Renal cortex interstitium (tissue), 11 donors: ENCODE data around the gene MDGA2. TPM values are rescaled to one million over a fixed set of nuclear protein-coding genes. Genes with fewer than 3 reads are reported as not detected.
"Not testable (repeated sequence)": the region's sequence is repeated elsewhere in the genome, so short reads cannot be mapped to it uniquely, and the experiment has no call there.

Source experiments
- DNase-seq, 11 donors: peaks; one replicate each; pipeline ENCODE4 v3.0.0-alpha.2; 2013; ENCODE audit warnings: low read depth in 9 of 11, low spot score in 4 of 11; ENCODE audit errors: extremely low read depth in 1 of 11
- polyA plus RNA-seq, 3 donors: library from polyadenylated mRNA; unstranded; fragments of 120-200 nt; gene quantifications; one replicate each; pipeline ENCODE4 v1.2.1, GENCODE V29; 2013; ENCODE audit not compliant: insufficient read length in 3 of 3

MDGA2 gene
- polyA plus RNA-seq, 3 donors: 2.0 to 2.9 (median 2.3) TPM

DNA sequence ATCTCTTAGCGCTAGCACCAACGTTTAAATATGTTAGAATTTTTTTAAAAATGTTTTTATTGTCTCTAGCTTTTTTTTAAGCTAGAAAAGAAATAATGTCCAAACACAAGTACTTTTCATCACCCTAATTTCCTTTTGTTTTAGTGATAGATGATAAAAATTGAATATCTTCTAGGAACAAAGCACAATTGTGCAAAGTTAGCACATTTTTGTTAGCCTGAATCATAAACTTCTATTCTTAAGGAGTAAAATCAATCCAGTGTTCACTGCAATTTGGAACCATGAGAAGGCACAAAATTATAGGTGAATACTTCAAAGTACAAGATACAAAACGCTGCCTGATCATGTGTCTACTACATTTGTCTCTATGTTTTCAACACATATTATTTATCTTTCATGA lies 615.4 kb downstream of the MDGA2 start:
- DNase-seq: no peak

DNA sequence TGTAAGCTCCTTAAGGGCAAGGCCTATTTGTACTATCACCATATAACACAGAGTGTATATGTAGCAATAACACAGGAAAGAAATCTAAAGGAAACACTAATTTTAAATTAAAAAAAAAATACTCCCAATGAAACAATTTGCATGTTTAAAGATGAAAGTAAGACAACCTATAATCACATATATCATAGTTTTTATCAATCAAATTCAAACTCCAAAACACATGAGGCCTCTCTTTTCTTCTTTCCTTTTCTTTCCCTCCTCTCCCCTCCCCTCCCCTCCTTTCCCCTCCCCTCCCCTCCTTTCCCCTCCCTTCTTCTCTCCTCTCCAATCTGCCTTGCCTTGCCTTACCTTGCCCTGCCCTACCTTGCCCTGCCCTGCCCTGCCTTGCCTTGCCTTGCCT lies 618.0 kb downstream of the MDGA2 start:
- DNase-seq: no peak

DNA sequence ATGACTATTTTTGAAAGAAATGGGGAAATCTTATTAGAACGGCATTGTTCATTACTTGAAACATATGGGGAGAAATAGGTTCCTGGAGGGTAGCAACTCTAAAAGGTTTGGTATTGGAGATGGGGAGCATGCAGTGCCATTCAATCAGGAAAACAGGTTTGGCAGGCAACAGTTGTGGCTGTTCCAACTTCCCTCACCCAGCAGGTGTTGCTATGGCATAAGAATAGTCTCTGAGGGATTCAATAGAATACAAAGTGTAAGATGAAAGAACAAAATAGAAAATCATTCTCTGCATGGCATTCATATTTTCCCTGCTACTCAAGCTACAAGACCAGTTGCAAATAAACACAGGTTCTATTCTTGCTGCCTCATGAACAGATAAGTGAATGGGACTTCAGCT lies 630.6 kb downstream of the MDGA2 start:
- DNase-seq: peak in 10 of 11 donors; percentile 4 to 21 (median 13)

DNA sequence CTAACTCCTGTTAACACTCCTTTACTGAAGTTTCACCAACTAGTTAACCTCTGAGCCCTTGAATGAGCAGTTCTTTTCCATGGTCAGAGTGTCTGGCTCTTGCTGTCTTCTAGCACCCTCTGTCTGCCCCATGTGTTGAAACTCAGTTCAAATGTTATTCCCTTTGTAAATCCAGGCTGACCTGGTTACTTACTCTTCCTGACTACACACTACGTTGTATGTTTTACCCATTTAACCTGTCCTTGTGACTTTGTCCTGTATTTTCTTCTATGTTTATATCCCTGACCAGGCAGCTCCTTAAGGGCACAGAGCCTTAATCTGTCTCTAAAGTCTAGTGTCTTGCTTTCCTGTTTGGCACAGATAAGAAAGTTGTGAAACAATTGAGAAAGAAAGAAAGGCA lies 634.9 kb downstream of the MDGA2 start:
- peak; percentile 4 to 36 (median 22) for DNase-seq

DNA sequence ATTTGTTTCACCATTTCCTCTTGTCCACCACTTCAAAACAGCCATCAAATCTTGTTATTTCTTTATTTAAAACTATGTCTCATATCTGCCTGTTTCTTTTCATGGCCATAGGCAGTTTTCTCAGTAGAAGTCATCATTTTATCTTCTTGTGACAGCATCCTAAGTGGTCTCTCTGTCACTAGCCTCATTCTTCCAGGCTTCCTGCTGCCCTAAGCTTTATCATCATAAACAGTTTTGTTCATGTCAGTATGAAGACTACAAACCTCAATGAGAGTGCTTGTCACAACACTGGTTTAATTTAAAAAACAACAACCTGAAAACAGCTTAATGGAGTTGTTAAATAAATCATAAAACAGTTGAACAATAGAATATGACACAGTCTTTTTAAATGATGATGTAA lies 636.1 kb downstream of the MDGA2 start:
- no peak for DNase-seq

DNA sequence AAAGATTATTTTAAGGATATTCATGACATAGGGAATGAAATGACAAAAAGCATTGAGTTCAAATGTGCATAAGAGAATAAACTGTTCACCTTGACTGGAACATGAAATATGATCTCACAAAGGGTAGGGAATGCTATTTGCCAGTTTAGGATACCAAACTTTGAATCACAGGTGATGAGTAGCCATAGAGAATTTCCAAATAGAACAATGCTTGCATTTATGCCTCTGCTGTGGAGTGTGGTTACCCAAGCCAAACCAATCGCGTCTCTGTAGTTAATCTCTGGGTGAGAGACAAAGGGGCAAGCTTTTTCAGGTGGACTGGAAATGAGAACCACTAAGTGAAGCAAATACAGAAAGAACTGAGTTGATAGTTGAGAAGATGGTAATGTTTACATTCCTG lies 652.7 kb downstream of the MDGA2 start:
- no peak for DNase-seq

DNA sequence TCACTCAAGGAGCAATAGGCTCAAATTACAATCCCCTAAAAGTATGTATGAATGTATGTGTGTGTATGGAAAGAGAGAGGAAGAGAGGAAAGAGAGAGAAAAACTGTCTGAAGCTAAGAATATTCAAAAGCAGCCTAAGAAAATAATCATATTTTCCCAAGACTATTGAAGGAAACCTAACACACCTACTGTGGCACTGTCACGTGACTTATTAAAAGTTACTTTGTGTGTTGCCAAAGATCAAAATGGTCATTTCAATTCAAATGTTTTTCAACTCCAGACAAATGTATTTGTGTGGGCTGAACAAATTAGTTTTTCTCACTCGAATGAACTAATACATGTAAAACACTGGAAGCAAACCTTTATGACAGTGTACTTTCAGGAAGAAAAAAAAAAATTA lies 654.9 kb downstream of the MDGA2 start:
- DNase-seq: no peak

DNA sequence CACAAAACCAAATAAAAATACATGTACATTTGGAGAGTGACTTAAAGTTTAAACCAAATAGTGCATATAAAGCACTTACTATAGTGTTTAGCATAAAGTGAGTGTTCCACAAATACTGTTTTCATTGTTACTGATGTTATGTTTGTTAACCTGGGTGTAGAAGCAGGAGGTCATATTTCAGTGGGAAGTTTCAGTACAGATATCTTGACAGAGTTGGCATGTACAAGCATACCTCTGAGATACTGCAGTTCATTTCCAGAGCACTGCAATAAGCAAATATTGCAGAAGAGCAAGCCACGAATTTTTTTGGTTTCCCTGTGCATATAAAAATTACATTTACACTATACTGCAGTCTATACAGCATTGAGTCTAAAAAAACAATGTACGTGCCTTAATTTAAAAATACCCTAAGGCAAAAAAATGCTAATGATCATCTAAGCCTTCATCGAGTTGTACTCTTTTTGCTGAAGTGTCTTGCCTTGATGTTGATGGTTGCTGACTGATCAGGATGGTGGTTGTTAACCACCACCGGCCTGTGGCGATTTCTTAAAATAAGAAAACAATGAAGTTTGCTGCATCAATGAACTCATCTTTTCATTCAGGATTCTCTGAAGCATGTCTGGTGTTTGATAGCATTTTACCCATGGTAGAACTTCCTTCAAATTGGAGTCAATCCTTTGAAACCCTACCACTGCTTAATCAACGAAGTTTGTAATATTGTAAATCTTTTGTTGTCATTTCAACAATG lies 662.7 kb downstream of the MDGA2 start:
- no peak for DNase-seq

DNA sequence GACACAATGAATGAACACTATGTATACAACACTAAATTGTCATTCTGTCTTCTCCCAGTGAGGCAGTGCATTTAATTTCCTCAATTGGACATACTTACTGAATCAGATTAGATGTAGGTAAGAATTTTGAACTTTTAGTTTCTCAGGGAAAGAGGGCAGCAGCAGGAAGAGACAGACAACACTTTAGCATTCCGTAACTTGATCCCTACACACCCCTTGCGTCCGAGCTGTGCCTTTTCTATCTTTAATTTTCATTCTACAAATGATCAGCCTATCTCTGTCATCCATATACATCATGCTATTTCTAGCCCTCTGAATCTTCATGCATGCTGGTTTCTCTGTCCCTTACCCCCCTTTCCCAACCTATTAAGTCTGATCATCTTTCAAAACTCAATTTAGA lies 665.8 kb downstream of the MDGA2 start:
- DNase-seq: no peak

DNA sequence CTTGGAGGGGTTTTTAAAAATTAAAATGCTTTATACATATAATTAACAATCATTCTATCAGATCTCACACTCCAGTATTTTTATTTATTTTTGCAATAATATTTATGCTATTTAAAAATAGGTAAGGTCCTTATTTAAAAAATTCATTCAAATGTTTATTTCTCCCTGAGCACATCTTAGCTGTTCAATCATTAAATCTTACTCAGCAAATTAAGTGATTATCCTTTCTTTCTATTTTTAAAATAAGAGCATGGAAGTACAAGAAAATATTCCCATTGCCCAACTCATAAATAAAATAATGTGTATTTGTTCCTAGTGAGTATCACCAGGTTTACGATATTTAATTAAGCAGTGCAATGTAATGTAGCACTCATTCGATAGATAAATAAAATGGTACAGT lies 666.7 kb downstream of the MDGA2 start:
- no peak for DNase-seq

DNA sequence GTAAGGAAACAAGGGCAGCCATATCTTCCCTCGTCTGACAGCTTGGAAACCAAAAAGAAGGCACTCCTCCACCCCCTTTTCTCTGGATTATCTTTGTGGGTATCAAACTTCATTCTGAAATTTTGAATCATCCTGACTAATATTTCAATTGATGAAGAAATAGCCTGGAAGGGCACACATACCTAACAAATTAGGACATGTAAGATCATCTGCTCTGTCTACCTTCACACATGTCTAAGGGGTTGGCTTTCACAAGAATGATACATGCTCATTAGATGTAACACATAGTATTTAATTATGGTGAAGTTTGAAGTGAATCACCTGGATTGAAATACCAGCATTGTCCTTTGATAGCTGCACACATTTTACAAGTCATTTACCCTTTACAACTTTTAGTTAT lies 675.7 kb downstream of the MDGA2 start:
- no peak for DNase-seq

DNA sequence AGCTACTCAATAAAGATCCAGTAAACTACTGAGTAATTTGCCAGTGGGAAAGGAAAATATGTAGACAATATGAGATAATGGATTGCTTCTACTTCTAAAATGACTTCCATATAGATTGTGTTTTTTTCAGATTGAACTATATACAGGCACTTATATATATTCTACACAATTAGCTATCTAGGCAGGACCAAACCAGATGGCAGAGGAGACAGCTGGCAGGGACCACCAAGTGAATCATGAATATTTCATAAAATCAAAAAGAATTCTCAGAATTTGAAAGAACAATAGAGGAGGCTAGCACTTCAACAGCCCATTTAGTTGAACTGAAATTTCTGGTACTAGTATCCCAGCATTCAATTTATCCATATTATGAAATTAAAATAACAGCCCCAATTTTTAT lies 685.8 kb downstream of the MDGA2 start:
- DNase-seq: no peak

DNA sequence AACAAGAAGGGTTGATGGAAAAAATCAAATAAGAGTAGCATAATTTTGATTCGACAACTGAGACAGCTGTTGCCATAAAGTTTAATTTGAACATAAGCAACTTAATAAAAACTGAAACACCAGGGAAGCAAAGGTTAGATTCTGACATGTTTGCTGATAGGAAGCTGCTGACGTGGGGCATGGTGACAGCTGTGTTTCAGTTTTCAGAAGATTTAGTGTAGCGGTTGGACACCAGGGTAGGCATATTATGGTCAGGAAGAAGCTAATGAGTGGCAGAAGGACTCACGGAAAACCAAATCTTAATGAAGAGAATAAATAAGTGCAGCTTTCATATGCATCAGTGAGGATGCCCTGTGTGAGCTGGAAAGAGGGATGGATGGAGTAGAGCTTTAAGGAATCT lies 687.1 kb downstream of the MDGA2 start:
- DNase-seq: no peak

DNA sequence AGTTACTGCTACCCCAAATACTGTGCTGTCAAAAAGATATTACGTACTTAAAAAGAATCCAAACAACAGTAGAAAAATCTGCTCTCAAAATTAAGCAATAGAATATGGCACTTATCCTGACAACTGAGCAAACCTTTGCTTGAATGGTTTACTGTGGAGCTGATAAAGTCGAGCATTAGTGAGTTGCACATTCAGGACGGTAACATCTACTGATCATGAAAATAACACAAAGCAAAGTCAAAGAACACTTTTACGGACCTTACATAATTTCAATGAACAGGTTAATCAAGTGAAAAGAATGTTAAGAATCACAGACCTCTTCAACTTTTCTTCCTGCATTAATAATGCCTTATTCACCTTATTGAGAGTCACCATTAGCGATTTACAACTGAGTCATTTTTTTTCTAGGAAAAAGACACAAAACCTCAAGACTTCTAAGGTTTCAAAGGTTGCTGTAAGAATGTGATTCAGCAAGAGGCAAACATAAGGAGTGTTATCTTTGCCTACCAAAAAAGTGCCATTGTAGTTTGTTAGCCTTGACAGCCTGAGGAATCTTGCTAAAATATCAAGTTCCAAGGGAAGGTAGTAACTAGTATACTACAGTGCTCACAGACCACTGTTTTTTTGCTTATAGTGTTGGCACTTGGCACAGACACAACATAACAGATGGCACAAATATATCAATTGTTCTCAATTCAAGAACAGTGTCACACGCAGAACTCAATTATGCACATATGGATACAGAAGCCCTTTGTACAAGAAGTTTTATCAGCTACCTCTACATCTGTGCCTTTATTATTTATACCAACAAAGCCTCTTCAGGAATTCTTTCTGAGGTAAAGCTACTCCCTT lies 689.6 kb downstream of the MDGA2 start:
- no peak for DNase-seq

DNA sequence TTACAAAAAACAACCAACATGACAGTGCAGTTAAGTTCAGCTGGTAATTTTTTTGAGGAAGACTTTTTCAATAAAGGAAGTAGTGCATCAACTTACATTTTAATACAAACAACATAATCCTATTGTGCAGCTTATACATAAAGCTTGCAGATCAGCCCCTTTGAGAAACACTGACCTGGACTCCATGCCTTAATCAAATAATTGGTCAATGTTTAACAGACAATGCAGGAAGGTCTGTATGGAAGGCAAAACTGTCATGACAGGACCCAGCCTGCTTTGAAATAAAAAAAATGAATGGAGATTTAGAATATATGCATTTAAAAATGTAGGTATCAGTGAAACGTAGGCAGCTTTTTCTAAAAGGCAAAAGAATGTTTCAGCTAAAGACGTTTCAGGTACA lies 702.1 kb downstream of the MDGA2 start:
- no peak for DNase-seq

DNA sequence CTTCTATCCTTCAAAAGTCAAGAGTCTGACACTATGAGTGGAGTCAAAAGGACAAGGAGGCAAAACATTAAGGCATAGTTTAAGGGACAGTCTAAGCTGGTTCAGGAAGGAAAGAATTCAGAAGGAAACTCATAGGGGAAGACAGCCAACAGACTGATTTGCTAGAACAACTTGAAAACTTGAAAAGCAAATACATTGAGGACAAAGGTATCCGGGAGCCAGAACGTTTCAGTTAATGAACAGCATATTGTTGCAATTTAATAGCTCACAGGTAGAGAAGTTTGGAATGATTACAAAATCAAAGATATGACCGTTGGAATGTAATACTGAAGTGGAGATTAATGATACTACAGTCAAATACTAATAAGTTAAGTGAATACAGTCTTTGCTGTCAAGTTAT lies 711.0 kb downstream of the MDGA2 start:
- DNase-seq: no peak

DNA sequence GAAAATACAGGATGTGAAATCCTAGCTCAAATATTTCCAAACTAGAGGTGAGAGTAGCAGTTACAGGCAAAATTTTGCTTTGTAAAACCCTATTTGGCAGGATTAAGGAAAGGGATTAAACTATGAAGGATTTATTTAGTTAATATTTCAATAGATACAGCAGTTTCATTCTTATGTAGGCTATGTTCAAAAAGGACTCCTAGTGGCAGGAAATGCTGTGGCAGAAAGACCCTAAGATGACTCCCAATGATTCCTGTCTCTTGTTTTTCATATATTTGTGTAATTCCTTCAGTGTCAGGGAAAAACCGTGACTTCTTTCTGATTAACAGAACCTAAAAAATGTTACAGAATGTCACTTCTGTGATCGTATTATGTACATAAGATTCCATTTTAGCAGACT lies 724.3 kb downstream of the MDGA2 start:
- no peak for DNase-seq

DNA sequence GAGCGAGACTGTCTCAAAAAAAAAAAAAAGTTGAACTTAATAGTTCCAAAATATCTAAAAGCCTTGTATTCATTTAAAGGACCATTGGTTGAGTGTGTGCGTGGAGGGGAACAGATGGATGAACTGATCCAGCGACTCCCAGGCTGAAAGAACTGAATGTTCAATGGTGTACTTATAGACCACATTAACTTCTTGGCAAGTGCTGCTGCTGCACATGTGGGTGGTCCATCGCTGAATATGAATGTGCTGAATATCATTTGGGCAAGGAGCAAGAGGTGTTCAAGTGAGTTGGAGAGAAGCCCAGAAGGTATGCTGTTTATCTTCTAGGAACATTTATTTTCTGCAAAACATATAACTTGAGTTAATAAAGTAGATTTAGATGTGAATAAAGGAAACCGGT lies 734.8 kb downstream of the MDGA2 start:
- DNase-seq: no peak

DNA sequence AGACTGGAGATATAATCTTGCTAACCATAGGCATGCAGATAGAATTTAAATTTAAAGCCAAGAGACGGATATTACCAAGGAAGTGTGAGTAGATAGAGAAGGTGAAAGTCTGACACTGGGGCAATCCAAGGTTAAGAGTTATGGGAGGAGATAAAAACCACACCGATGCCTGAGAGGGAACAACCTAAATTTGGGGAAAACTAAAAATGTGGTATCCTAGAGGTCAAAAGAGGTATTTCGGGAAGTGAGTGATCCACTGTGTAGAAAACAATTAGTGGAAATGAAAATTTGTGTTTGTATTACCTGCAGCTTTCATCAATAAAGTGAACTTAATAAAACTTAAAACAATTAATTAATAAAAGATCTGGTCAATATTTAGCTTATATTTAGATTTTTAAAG lies 754.9 kb downstream of the MDGA2 start:
- no peak for DNase-seq

DNA sequence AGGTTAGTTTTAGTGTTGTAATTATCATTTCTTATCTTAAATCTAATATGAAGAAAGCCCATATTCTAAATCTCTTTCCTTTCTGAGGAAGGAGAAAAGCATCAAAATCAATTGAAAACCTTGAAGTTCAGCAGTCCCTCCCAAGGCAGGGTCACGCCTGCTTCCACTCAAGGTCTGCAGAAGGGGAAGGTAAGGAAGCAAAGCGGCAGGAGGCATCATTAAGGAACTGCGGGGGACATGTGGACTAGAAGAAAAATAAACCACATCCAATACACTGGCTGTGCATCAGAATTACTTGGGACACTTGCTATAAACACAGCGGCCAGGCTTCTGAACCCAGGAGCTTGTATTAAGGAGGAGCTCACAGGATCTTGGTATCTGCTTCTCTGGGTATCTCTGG lies 759.9 kb downstream of the MDGA2 start:
- DNase-seq: not testable (repeated sequence)

DNA sequence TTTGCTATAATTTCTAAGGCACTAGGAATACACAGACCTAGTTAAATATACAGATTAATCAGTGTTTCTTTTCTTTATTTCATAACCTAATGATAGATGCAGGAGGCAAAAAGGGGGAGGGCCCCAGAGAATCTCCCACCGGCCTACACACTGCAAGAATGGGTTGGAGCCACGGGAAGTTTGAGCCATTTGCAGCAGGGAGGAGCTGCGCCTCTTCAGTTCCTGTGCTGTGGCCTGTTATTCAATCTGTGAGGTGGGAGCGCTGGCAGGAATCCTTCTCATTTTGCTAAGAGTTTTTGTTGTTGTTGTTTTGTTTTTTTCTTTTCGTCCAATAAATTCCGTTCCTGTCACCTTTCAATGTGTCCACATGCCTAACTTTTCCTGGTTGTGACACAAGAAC lies 772.6 kb downstream of the MDGA2 start:
- peak in 1 of 11 donors; percentile 1 for DNase-seq
